Urinary bladder (tissue), 4 donors: ENCODE measurements around the gene SIRT2. TPM values are rescaled to one million over a fixed set of nuclear protein-coding genes. Genes with fewer than 3 reads are reported as not detected.

Experiments
- DNase-seq: peaks from one replicate; pipeline ENCODE4 v3.0.0-alpha.2; 2015; ENCODE audit errors: extremely low spot score
- H3K27ac ChIP-seq: one replicate; pipeline ENCODE4 v1.5.1; 2013; ENCODE audit warnings: low read depth, mild to moderate bottlenecking, moderate library complexity
- H3K36me3 ChIP-seq: one replicate; pipeline ENCODE4 v1.6.1; 2013; ENCODE audit warnings: mild to moderate bottlenecking, moderate library complexity; ENCODE audit not compliant: insufficient read depth
- H3K4me1 ChIP-seq: one replicate; pipeline ENCODE4 v1.6.1; 2013; ENCODE audit warnings: mild to moderate bottlenecking, moderate library complexity; ENCODE audit not compliant: insufficient read depth
- H3K4me3 ChIP-seq: one replicate; pipeline ENCODE4 v1.5.1; 2013; ENCODE audit warnings: low read depth, low read length
- WGBS: extraction: QIAGEN DNeasy Blood & Tissue Kit; methylation state at CpG from one replicate; pipeline ENCODE4 v1.1.7; 2013; 5-methylcytosine and 5-hydroxymethylcytosine counted together
- polyA plus RNA-seq: library from polyadenylated mRNA; stranded (reverse); fragments of 200-250 nt; gene quantifications from one replicate; pipeline ENCODE4 v1.2.3, GENCODE V29; 2013
- total RNA-seq: library from RNA; depleted of rRNA; stranded (reverse); fragments of >200 nt; gene quantifications from one replicate; pipeline ENCODE4 v1.2.3, GENCODE V29; 2014
- donor health status: healthy with polysubstance abuse.
- donor health status: healthy.

Gene SIRT2
- total and polyA plus RNA-seq, 2 donors = 39.8 to 67.6 TPM

GRCh38 chr19:38929929-38930775, 30.7 kb upstream of the SIRT2 start, which contains the start of gene SARS2:
TSS of gene SARS2 (minus strand) at chr19:38930763. CDS start at chr19:38930736, 27 bp downstream.
- H3K4me3 ChIP-seq = peak within 1 kb of the TSS; percentile 78
- peak within 1 kb of the TSS; percentile 77 for H3K27ac ChIP-seq
- 3% methylated on average over 49 of the region's 49 CpGs for WGBS
- H3K4me1 ChIP-seq = no peaks in the 10 kb centered on the region
- peak; percentile 86 for DNase-seq
- peaks cover 4% of the 10 kb centered on the region for H3K36me3 ChIP-seq

GRCh38 chr19:38928391-38929001, 29.1 kb upstream of the SIRT2 start:
- DNase-seq = no peak
- no peak overlapping the region for H3K4me3 ChIP-seq
- H3K4me1 ChIP-seq = no peaks in the 10 kb centered on the region
- 86% methylated on average over 4 of the region's 4 CpGs for WGBS
- H3K27ac ChIP-seq = no peak overlapping the region
- peaks cover 4% of the 10 kb centered on the region for H3K36me3 ChIP-seq

GRCh38 chr19:38924388-38924787, 25.0 kb upstream of the SIRT2 start:
- no peaks in the 10 kb centered on the region for H3K36me3 ChIP-seq
- H3K27ac ChIP-seq = no peak overlapping the region
- no peaks in the 10 kb centered on the region for H3K4me1 ChIP-seq
- DNase-seq = no peak
- H3K4me3 ChIP-seq = no peak overlapping the region
- 96% methylated on average over 7 of the region's 7 CpGs for WGBS

GRCh38 chr19:38922482-38922881, 23.1 kb upstream of the SIRT2 start:
- H3K27ac ChIP-seq = no peak overlapping the region
- H3K4me3 ChIP-seq = no peak overlapping the region
- no peaks in the 10 kb centered on the region for H3K36me3 ChIP-seq
- no peak for DNase-seq
- WGBS = 96% methylated on average over 5 of the region's 5 CpGs
- H3K4me1 ChIP-seq = no peaks in the 10 kb centered on the region

- H3K4me1 ChIP-seq = no peaks in the 10 kb centered on the region
- no peaks in the 10 kb centered on the region for H3K36me3 ChIP-seq
- H3K27ac ChIP-seq = no peak overlapping the region
- DNase-seq = no peak
- no peak overlapping the region for H3K4me3 ChIP-seq
- 93% methylated on average over 20 of the region's 20 CpGs for WGBS
Measured at GRCh38 chr19:38921420-38922274, 22.2 kb upstream of the SIRT2 start.

- 72% methylated on average over 14 of the region's 14 CpGs for WGBS
- Histone ChIP-seq H3K4me1 (no peaks in the 10 kb centered on the region), H3K4me3 (no peak overlapping the region), H3K27ac (no peak overlapping the region), H3K36me3 (no peaks in the 10 kb centered on the region)
- DNase-seq = no peak
Measured at GRCh38 chr19:38920602-38921419, 21.4 kb upstream of the SIRT2 start.

GRCh38 chr19:38919837-38920601, 20.6 kb upstream of the SIRT2 start:
- no peak overlapping the region for H3K27ac ChIP-seq
- DNase-seq = no peak
- WGBS = 57% methylated on average over 21 of the region's 21 CpGs
- H3K4me1 ChIP-seq = no peaks in the 10 kb centered on the region
- no peaks in the 10 kb centered on the region for H3K36me3 ChIP-seq
- H3K4me3 ChIP-seq = no peak overlapping the region

- Histone ChIP-seq H3K27ac (no peak overlapping the region), H3K36me3 (no peaks in the 10 kb centered on the region), H3K4me3 (no peak overlapping the region), H3K4me1 (no peaks in the 10 kb centered on the region)
- no peak for DNase-seq
- WGBS = 87% methylated on average over 10 of the region's 10 CpGs
Measured at GRCh38 chr19:38918526-38918925, 19.1 kb upstream of the SIRT2 start.

GRCh38 chr19:38917921-38918491, 18.6 kb upstream of the SIRT2 start:
- no peak for DNase-seq
- H3K36me3 ChIP-seq = no peaks in the 10 kb centered on the region
- no peaks in the 10 kb centered on the region for H3K4me1 ChIP-seq
- WGBS = 77% methylated on average over 13 of the region's 13 CpGs
- H3K27ac ChIP-seq = no peak overlapping the region
- no peak overlapping the region for H3K4me3 ChIP-seq

GRCh38 chr19:38917516-38917915, 18.1 kb upstream of the SIRT2 start:
- Histone ChIP-seq H3K4me1 (no peaks in the 10 kb centered on the region), H3K27ac (no peak overlapping the region), H3K4me3 (no peak overlapping the region), H3K36me3 (no peaks in the 10 kb centered on the region)
- no peak for DNase-seq
- WGBS = 72% methylated on average over 9 of the region's 9 CpGs

- H3K27ac ChIP-seq = no peak overlapping the region
- H3K36me3 ChIP-seq = no peaks in the 10 kb centered on the region
- DNase-seq = no peak
- H3K4me3 ChIP-seq = no peak overlapping the region
- WGBS = 90% methylated on average over 44 of the region's 44 CpGs
- no peaks in the 10 kb centered on the region for H3K4me1 ChIP-seq
Measured at GRCh38 chr19:38915329-38916321, 16.2 kb upstream of the SIRT2 start.
